ENCODE measurements around the gene CMTM5.
"Not testable (repeated sequence)": the region's sequence is repeated elsewhere in the genome, so short reads cannot be mapped to it uniquely, and the experiment has no call there.

The CMTM5 gene

DNA sequence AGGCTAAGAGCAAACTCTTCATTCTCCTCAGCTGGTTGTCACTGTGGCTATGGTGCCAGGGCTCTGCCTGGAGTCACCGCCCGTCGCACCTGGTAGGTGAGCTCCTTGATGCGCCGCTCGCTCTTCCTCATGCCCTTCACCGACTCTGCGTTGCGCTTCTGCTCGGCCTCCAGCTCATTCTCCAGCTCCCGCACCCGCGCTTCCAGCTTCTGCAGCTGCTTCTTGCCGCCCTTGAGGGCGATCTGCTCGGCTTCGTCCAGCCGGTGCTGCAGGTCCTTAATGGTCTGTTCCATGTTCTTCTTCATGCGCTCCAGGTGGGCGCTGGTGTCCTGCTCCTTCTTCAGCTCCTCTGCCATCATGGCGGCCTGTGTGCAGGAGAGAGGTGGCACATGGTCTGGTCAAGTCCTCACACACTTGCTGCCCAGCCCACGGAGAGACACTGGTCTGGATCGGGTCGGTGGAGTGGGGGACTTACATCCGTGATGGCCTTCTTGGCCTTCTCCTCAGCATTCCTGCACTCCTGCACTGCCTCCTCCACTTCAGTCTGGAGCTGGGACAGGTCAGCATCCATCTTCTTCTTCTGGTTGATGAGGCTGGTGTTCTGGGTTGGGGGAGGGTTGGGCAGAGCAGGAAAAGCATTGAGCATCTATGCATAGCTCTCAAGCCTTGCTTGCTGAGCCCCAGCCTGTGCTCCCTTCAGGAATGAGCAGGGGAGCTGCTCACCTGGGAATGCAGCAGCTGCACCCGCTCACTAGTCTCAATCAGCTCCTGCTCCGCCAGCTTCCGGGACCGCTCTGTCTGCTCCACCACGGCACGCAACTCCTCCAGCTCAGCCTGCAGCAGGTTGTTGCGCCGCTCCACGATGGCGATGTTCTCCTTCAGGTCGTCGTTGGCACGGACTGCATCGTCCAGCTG is 38.3 kb downstream of the CMTM5 start:
- ATAC-seq (ENCODE audit: insufficient read depth, low read depth) (no peak), DNase-seq (no peak)
- H3K9ac ChIP-seq (ENCODE audit: low read depth, low read length): no peak overlapping the region
- no peaks in the 10 kb centered on the region; the same call in 1 of the 2 replicates for H4K20me1 ChIP-seq (ENCODE audit: insufficient read depth, low read length)
- no peaks in the 10 kb centered on the region for H3K4me1 ChIP-seq (ENCODE audit: insufficient read depth, low read length)
- peaks cover 16% of the 10 kb centered on the region for H3K27me3 ChIP-seq (ENCODE audit: insufficient read depth, low read length, poor library complexity)
- H3K4me2 ChIP-seq (ENCODE audit: insufficient read depth, low read length): no peak overlapping the region
- H3K36me3 ChIP-seq (ENCODE audit: insufficient read depth, low read length): no peaks in the 10 kb centered on the region
- H3K79me2 ChIP-seq (ENCODE audit: insufficient read depth, low read length): no peaks in the 10 kb centered on the region
- no peak overlapping the region for H2AFZ ChIP-seq (ENCODE audit: low read depth, low read length)
- TF ChIP-seq EZH2 (IDR thresholded peaks at IDR 0.05; ENCODE audit: borderline replicate concordance, low read depth, low read length, severe bottlenecking): no peak
- TF ChIP-seq, protein P1, sequence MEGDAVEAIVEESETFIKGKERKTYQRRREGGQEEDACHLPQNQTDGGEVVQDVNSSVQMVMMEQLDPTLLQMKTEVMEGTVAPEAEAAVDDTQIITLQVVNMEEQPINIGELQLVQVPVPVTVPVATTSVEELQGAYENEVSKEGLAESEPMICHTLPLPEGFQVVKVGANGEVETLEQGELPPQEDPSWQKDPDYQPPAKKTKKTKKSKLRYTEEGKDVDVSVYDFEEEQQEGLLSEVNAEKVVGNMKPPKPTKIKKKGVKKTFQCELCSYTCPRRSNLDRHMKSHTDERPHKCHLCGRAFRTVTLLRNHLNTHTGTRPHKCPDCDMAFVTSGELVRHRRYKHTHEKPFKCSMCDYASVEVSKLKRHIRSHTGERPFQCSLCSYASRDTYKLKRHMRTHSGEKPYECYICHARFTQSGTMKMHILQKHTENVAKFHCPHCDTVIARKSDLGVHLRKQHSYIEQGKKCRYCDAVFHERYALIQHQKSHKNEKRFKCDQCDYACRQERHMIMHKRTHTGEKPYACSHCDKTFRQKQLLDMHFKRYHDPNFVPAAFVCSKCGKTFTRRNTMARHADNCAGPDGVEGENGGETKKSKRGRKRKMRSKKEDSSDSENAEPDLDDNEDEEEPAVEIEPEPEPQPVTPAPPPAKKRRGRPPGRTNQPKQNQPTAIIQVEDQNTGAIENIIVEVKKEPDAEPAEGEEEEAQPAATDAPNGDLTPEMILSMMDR (IDR thresholded peaks at IDR 0.05; ENCODE audit: borderline replicate concordance, extremely low read depth, low read length, poor library complexity, severe bottlenecking): no peak
- H3K4me3 ChIP-seq (ENCODE audit: low read depth in 1 of 2, low read length in 2 of 2): no peak overlapping the region
- H3K9me3 ChIP-seq (ENCODE audit: insufficient read depth, low read length, severe bottlenecking): no peaks in the 10 kb centered on the region
- no peak overlapping the region for H3K27ac ChIP-seq (ENCODE audit: low read length)

DNA sequence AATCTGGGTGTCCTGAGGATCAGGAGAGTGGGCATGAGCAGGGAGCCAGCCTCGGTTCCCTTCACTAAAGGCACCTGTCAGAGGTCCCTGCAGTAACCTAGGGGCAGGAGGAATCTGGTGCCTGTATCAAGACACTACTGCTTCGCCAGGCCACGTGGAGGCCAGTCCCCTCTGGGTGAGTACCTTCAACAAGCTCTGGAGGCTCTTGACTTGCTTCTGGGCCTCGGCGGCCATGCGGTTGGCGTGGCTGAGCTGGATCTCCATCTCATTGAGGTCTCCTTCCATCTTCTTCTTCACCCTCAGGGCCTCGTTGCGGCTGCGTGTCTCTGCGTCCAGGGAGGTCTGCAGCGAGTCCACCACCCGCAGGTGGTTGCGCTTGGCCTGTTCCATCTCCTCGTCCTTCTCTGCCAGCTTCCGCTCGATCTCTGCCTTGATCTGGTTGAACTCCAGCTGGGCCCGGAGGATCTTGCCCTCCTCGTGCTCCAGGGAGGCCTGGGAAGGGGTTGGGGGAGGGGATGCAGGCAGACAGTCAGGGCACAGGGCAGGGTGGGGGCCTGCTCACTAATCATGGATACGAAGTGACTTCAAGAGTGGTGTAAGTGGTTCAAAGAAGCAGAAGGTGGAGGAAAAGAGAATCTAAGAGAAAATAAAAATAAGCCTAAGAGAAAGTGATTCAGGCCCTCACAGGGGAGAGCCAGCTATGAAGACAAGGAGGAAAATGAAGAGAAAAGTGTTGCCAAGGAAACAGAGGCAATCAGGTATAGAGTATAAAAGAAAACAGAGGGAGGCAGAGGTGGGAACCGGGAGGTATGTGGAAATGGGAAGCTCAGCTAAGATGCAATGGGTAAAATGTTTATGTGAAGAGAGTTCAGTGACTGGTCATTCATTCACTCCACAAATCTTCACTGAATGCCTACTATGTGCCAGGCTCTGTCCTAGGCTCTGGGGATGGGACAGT is 39.3 kb downstream of the CMTM5 start:
- Histone ChIP-seq H3K4me2 (ENCODE audit: insufficient read depth, low read length) (no peak overlapping the region), H3K27me3 (ENCODE audit: insufficient read depth, low read length, poor library complexity) (peaks cover 17% of the 10 kb centered on the region), H3K4me3 (ENCODE audit: low read depth in 1 of 2, low read length in 2 of 2) (no peak overlapping the region), H3K36me3 (ENCODE audit: insufficient read depth, low read length) (no peaks in the 10 kb centered on the region), H3K27ac (ENCODE audit: low read length) (no peak overlapping the region), H3K4me1 (ENCODE audit: insufficient read depth, low read length) (no peaks in the 10 kb centered on the region), H3K9ac (ENCODE audit: low read depth, low read length) (no peak overlapping the region), H3K9me3 (ENCODE audit: insufficient read depth, low read length, severe bottlenecking) (no peaks in the 10 kb centered on the region), H4K20me1 (ENCODE audit: insufficient read depth, low read length) (no peaks in the 10 kb centered on the region; the same call in 1 of the 2 replicates), H2AFZ (ENCODE audit: low read depth, low read length) (no peak overlapping the region), H3K79me2 (ENCODE audit: insufficient read depth, low read length) (no peaks in the 10 kb centered on the region)
- no peak for ATAC-seq (ENCODE audit: insufficient read depth, low read depth)
- TF ChIP-seq EZH2 (IDR thresholded peaks at IDR 0.05; ENCODE audit: borderline replicate concordance, low read depth, low read length, severe bottlenecking): no peak
- TF ChIP-seq, protein P1 (IDR thresholded peaks at IDR 0.05; ENCODE audit: borderline replicate concordance, extremely low read depth, low read length, poor library complexity, severe bottlenecking): no peak
- no peak for DNase-seq

DNA sequence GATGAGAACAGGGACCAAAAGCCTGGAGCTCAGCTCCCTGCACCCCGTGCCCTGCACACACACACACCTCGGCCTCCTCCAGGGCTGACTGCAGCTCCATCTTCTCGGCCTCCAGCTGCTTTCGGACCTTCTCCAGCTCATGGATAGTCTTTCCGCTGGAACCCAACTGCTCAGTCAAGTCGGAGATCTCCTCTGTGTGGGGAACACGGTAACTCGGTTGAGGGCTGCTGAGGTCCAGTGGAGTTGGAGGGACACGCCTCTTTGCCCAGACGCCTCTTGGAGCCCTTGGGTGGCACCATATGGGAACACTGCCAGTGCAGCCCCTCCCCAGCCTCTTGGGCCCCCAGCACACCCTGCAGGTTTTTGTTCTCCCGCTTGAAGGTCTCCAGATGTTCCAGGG is 40.0 kb downstream of the CMTM5 start:
- no peaks in the 10 kb centered on the region for H4K20me1 ChIP-seq (ENCODE audit: insufficient read depth, low read length)
- peaks cover 24% of the 10 kb centered on the region for H3K27me3 ChIP-seq (ENCODE audit: insufficient read depth, low read length, poor library complexity)
- no peaks in the 10 kb centered on the region for H3K4me1 ChIP-seq (ENCODE audit: insufficient read depth, low read length)
- H3K79me2 ChIP-seq (ENCODE audit: insufficient read depth, low read length): no peaks in the 10 kb centered on the region
- H3K4me2 ChIP-seq (ENCODE audit: insufficient read depth, low read length): no peak overlapping the region
- no peaks in the 10 kb centered on the region for H3K36me3 ChIP-seq (ENCODE audit: insufficient read depth, low read length)
- H2AFZ ChIP-seq (ENCODE audit: low read depth, low read length): no peak overlapping the region
- DNase-seq (no peak), ATAC-seq (ENCODE audit: insufficient read depth, low read depth) (no peak)
- H3K4me3 ChIP-seq (ENCODE audit: low read depth in 1 of 2, low read length in 2 of 2): no peak overlapping the region
- no peak overlapping the region for H3K27ac ChIP-seq (ENCODE audit: low read length)
- no peak overlapping the region for H3K9ac ChIP-seq (ENCODE audit: low read depth, low read length)
- no peaks in the 10 kb centered on the region for H3K9me3 ChIP-seq (ENCODE audit: insufficient read depth, low read length, severe bottlenecking)
- no peak for TF ChIP-seq EZH2 (IDR thresholded peaks at IDR 0.05; ENCODE audit: borderline replicate concordance, low read depth, low read length, severe bottlenecking)
- TF ChIP-seq, protein P1 (IDR thresholded peaks at IDR 0.05; ENCODE audit: borderline replicate concordance, extremely low read depth, low read length, poor library complexity, severe bottlenecking): no peak

DNA sequence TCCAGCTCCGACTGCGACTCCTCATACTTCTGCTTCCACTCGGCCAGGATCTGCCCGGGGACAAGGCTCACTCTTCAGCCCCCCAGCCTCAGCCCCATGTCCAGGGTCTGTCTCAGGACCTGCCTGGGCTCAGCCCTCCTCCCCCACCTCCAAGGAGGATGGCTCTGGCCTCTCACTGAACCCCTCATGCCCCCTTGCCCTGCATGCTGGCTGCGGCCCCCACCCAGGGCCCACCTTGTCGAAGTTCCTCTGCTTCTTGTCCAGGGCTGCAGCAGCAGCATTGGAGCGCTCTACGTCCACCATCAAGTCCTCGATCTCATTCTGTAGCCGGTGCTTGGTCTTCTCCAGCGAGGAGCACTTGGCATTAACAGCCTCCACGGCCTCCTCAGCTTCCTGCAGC is 40.4 kb downstream of the CMTM5 start:
- H2AFZ ChIP-seq (ENCODE audit: low read depth, low read length); H3K9ac ChIP-seq (ENCODE audit: low read depth, low read length); H3K9me3 ChIP-seq (ENCODE audit: insufficient read depth, low read length, severe bottlenecking); H3K27ac ChIP-seq (ENCODE audit: low read length); ATAC-seq (ENCODE audit: insufficient read depth, low read depth); H3K4me2 ChIP-seq (ENCODE audit: insufficient read depth, low read length); H3K36me3 ChIP-seq (ENCODE audit: insufficient read depth, low read length); H3K4me3 ChIP-seq (ENCODE audit: low read depth in 1 of 2, low read length in 2 of 2); DNase-seq; H3K79me2 ChIP-seq (ENCODE audit: insufficient read depth, low read length); H4K20me1 ChIP-seq (ENCODE audit: insufficient read depth, low read length); H3K4me1 ChIP-seq (ENCODE audit: insufficient read depth, low read length): not testable (repeated sequence)
- H3K27me3 ChIP-seq (ENCODE audit: insufficient read depth, low read length, poor library complexity): peaks cover 28% of the 10 kb centered on the region

Measured in DND-41 (cell line).